Activated T-cell treated with anti-CD3 and anti-CD28 coated beads, Interleukin-2, amount 50 U/mL, for 72 hours (primary cell): ENCODE results near the gene IFT88. TPM values are rescaled to one million over a fixed set of nuclear protein-coding genes. Genes with fewer than 3 reads are reported as not detected.

Source experiments
- ATAC-seq, 2 donors: fragments of 150-1000 bp; cut with Tn5 transposase; replicated peaks in 1 of 2; 2 replicates each; pipeline ENCODE4 v1.10.0; 2021; ENCODE audit warnings: moderate library complexity in 2 of 2, mild to moderate bottlenecking in 1 of 2
- DNase-seq, 2 donors: peaks; one replicate each; pipeline ENCODE4 v3.0.0; 2021 to 2022; ENCODE audit warnings: mixed read lengths in 1 of 2
- H3K27ac Mint-ChIP-seq: one replicate; pipeline ENCODE4 v1.8.0; 2022; ENCODE audit warnings: mild to moderate bottlenecking, moderate library complexity, mixed read lengths
- H3K27me3 Mint-ChIP-seq: one replicate; pipeline ENCODE4 v1.8.0; 2022; ENCODE audit warnings: low read depth, mixed read lengths
- H3K36me3 Mint-ChIP-seq, 2 donors: one replicate each; pipeline ENCODE4 v1.8.0; 2022; ENCODE audit warnings: mixed read lengths in 2 of 2, mild to moderate bottlenecking in 1 of 2; ENCODE audit not compliant: insufficient read depth in 2 of 2
- H3K4me1 Mint-ChIP-seq: one replicate; pipeline ENCODE4 v1.8.0; 2022; ENCODE audit warnings: low read depth, mixed read lengths
- H3K4me3 Mint-ChIP-seq, 2 donors: one replicate each; pipeline ENCODE4 v1.8.0; 2022; ENCODE audit warnings: mild to moderate bottlenecking in 2 of 2, mixed read lengths in 2 of 2, moderate library complexity in 2 of 2
- H3K9me3 Mint-ChIP-seq, 2 donors: one replicate each; pipeline ENCODE4 v1.8.0; 2022; ENCODE audit warnings: mixed read lengths in 2 of 2
- total RNA-seq, 2 donors: library from RNA; stranded (reverse); gene quantifications; one replicate each; pipeline ENCODE4 v1.2.3, GENCODE V29; 2022

The IFT88 gene
- total RNA-seq, 2 donors from 2014 or later = 5.0 to 5.5 TPM

DNA sequence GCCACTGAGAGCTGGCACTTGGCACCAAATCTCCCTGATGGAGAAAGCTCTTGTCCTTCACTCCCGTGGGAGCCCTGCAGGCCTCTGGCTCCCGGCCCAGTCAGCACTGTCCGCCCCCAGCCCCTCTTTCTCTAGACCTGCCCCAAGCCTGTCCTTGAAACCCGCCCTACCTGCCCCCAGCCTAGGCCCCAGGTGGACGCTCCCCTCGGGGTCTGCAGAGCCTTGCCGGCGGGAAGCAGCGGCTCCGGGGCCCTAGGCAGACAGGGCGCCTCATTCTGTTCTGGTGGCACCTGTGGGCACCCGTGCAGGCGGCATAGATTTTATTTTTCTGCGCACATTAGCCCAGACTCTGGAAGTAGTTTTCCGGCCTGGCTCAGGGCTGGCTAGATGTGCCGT is 154.1 kb downstream of the IFT88 start:
- Mint-ChIP-seq H3K4me1 (peaks cover 14% of the 10 kb centered on the region), H3K27ac (no peak overlapping the region), H3K27me3 (peaks cover 24% of the 10 kb centered on the region), H3K36me3 (no peaks in the 10 kb centered on the region), H3K4me3 (peak overlapping the region; percentile 49 to 79), H3K9me3 (no peaks in the 10 kb centered on the region)
- DNase-seq (no peak), ATAC-seq (no peak)

DNA sequence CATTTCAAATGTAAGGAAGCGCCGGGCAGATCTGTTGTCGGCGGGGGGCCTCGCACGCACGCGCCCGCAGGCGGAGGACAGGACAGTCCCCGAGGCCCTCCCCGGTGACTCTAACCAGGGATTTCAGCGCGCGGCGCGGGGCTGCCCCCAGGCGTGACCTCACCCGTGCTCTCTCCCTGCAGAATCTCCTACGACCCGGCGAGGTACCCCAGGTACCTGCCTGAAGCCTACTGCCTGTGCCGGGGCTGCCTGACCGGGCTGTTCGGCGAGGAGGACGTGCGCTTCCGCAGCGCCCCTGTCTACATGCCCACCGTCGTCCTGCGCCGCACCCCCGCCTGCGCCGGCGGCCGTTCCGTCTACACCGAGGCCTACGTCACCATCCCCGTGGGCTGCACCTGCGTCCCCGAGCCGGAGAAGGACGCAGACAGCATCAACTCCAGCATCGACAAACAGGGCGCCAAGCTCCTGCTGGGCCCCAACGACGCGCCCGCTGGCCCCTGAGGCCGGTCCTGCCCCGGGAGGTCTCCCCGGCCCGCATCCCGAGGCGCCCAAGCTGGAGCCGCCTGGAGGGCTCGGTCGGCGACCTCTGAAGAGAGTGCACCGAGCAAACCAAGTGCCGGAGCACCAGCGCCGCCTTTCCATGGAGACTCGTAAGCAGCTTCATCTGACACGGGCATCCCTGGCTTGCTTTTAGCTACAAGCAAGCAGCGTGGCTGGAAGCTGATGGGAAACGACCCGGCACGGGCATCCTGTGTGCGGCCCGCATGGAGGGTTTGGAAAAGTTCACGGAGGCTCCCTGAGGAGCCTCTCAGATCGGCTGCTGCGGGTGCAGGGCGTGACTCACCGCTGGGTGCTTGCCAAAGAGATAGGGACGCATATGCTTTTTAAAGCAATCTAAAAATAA is 154.7 kb downstream of the IFT88 start:
- peak; percentile 68 to 69 for ATAC-seq
- peaks cover 14% of the 10 kb centered on the region for H3K4me1 Mint-ChIP-seq
- DNase-seq = peak in 1 of 2 donors; percentile 33
- peak overlapping the region; percentile 77 to 79 for H3K4me3 Mint-ChIP-seq
- peaks cover 24% of the 10 kb centered on the region for H3K27me3 Mint-ChIP-seq
- no peaks in the 10 kb centered on the region for H3K9me3 Mint-ChIP-seq
- H3K27ac Mint-ChIP-seq = no peak overlapping the region
- H3K36me3 Mint-ChIP-seq = no peaks in the 10 kb centered on the region

DNA sequence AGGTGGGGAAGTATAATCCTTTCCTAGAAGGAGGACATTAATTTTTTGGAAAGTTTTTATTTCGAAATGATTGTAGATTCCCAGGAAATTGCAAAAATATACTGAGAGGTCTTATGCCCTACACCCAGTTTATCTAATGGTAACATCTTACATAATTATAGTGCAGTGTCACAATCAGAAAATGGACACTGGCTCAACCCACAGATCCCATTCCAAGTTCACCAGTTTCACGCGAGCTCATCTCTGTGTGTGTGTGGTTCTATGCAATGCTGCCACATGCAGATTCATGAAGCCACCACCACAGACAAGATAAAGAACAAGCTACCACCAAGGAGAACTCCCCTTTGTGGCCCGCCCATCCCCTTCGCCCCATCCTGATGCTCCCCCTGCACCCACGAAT is 160.9 kb downstream of the IFT88 start:
- no peak for DNase-seq
- Mint-ChIP-seq H3K27me3 (peaks cover 4% of the 10 kb centered on the region), H3K4me1 (peaks cover under 1% of the 10 kb centered on the region)

DNA sequence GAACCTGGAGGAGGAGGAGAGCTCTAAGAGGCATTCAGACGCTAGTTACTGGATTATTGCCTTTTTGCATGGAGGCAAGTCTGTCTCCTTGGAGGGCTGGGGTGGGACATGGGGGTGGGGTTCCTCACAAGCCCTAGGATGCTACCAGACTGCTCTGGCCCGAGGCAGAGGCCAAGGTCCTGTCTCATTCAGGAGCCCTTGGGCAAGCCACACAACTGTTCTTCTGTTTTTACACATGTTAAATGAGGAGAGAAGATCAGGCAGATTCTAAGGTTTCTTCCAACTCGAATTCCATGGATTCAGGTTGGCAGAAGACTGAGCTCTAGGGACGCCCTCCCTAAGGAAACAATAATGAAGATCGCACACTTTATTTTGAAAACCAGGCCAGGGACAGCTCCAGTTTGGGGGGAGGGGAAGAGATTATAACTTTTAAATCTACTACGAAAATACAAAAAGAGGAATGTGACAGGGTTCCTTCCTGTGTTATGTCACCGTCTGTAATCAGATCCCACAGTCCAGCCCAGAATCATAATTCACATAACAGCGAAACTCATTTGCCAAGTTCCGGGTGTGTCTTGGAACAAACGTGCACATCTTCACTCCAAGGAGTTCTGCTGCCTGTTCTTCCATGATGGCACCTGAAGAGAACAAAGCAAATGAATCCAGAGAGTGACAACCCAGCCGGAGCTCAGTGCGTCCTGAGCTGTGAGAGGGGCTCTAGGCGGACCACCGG is 161.8 kb downstream of the IFT88 start:
- Mint-ChIP-seq H3K9me3 (no peaks in the 10 kb centered on the region), H3K4me1 (no peaks in the 10 kb centered on the region), H3K36me3 (peaks cover 0 to 4% of the 10 kb centered on the region in 2 donors), H3K27me3 (no peaks in the 10 kb centered on the region), H3K27ac (no peak overlapping the region), H3K4me3 (no peak overlapping the region)
- ATAC-seq = no peak
- no peak for DNase-seq

More for the DNA sequence above, 160.9 kb downstream of the IFT88 start:
- no peak for ATAC-seq
- Mint-ChIP-seq H3K36me3 (peaks cover 0 to 4% of the 10 kb centered on the region in 2 donors), H3K9me3 (no peaks in the 10 kb centered on the region), H3K27ac (no peak overlapping the region), H3K4me3 (no peak overlapping the region)

DNA sequence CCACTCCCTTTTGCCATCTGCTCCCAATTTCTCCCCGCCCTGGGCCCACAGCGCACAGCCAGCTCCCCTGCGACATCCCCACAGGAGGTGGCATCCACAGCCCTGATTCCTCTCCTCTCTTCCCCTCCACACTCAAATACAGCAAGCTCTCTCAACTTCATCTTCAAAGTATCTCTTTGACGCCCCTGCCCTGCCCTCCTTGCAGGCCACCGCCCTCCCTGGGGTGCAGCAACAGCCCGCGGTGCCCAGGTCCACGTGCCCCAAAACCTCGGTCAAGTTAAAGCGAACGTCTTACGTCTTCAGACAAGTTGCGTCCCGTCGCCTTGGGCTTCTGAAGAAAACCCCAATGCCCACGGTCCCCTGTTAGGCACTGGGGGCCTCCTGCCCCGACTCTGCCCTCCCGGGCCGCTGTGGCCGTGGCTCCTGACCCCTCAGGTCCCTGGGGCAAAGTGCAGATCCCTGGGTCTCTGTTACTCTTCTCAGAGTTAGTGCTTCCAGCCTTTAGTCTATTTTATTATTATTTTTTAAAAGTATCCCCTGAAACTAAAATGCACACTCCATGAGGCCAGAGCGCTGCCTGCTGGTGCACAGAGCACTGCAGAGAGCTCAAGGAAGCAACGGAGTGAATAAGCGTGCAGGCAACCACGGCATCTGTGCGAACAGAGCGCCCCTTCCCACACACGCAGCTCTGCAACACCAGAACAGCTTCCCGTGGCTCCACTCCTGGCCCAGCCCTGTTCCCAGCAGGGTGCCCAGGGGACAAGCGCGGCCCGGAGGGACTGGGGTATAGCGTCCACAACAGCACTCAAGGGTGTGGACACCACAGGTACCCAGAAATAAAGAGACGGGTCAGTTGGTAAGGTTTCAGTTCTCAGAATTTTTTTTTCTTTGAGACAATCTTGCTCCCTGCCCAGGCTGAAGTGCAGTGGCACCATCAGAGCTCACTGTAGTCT is 163.0 kb downstream of the IFT88 start:
- DNase-seq (no peak), ATAC-seq (no peak)
- Mint-ChIP-seq H3K27me3 (no peaks in the 10 kb centered on the region), H3K27ac (no peak overlapping the region), H3K4me1 (no peaks in the 10 kb centered on the region), H3K4me3 (no peak overlapping the region), H3K36me3 (peaks cover 0 to 4% of the 10 kb centered on the region in 2 donors), H3K9me3 (no peaks in the 10 kb centered on the region)

DNA sequence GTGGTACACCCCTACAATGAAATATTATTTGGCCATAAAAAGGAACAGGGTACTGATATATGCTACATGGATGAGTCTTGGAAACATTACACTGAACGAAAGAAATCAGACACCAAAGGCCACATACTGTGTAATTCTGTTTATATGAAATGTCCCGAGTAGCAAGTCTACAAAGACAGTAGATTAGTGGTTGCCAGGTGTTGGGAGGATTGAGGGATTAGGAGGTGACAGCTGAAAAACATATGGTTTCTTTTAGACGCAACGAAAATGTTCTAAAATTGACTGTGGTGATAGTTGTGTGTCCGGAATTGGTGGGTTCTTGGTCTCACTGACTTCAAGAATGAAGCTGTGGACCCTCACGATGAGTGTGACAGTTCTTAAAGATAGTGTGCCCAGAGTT is 171.7 kb downstream of the IFT88 start:
- peaks cover 2 to 11% of the 10 kb centered on the region in 2 donors for H3K36me3 Mint-ChIP-seq
- H3K4me1 Mint-ChIP-seq = no peaks in the 10 kb centered on the region
- H3K27ac Mint-ChIP-seq = no peak overlapping the region
- H3K4me3 Mint-ChIP-seq = no peak overlapping the region
- DNase-seq (no peak), ATAC-seq (no peak)
- peaks cover 0 to 6% of the 10 kb centered on the region in 2 donors for H3K9me3 Mint-ChIP-seq
- no peaks in the 10 kb centered on the region for H3K27me3 Mint-ChIP-seq

DNA sequence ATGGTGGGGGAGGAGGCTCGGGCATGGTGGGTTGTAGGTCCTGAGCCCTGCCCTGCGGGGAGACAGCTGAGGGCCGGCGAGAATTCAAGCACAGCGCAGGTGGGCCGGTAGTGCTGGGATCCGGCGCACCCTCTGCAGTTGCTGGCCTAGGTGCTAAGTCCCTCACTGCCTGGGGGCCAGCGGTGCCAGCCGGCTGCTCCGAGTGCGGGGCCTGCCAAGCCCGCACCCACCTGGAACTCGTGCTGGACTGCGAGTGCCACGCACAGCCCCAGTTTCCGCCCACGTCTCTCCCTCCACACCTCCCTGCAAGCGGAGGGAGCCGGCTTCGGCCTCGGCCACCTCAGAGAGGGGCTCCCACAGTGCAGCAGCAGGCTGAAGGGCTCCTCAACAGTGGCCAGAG is 173.1 kb downstream of the IFT88 start:
- ATAC-seq = no peak
- H3K27ac Mint-ChIP-seq = no peak overlapping the region
- no peak overlapping the region for H3K4me3 Mint-ChIP-seq
- H3K9me3 Mint-ChIP-seq = peaks cover 5 to 6% of the 10 kb centered on the region in 2 donors
- no peak for DNase-seq
- no peaks in the 10 kb centered on the region for H3K4me1 Mint-ChIP-seq
- H3K27me3 Mint-ChIP-seq = no peaks in the 10 kb centered on the region
- peaks cover 2 to 11% of the 10 kb centered on the region in 2 donors for H3K36me3 Mint-ChIP-seq

Other genes with a start within 250 kb of the IFT88 start
- gene CRYL1, start 41.3 kb upstream of the IFT88 start, total RNA-seq = 10 to 100 TPM; 15.7 to 16.7 TPM
- under 1 TPM; 0.30 to 0.77 TPM for gene IL17D, start 136.5 kb downstream of the IFT88 start, total RNA-seq
- 10 to 100 TPM in 1 of 2 donors, 1 to 10 TPM in 1; 8.8 to 10.3 TPM for gene EEF1AKMT1, start 206.8 kb downstream of the IFT88 start, total RNA-seq